NCI-H2107 treated with DMSO at 0.1 percent for 48 hours (cell line): ENCODE measurements around the gene RNF166.

Experiments used
- DNase-seq: peaks from one replicate; lab custom pipeline; 2025; ENCODE audit not compliant: unreplicated experiment; lab: John Stamatoyannopoulos, UW

Gene RNF166

DNA sequence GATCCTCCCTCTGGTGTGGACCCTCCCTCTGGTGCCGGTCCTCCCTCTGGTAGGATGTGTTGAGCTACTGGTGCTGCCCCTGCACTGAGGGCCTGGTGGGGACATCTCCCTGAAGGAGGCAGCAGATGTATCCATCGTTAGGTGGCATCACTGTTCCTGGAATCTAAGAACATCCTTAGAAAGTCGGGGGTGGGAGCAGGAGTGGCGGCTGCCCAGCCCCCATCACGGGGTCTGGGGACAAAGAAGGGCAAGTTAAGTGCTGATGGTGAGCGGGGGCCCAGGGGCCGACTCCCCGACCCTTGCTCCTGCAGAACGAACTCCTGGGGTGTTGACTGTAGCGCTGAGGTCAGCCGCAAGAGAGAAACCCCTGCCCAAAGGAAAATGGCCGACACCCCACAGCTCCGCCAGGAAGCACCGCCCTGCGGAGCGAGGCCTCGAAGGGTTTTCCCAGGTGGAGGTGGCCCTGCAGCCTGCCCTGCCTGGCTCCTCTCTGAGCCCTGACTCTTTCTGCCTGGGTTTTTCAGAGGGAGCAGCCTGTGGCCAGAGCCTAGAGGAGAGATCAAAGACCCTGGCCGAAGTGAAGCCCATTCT lies 5.6 kb upstream of the RNF166 start:
- no peak for DNase-seq

DNA sequence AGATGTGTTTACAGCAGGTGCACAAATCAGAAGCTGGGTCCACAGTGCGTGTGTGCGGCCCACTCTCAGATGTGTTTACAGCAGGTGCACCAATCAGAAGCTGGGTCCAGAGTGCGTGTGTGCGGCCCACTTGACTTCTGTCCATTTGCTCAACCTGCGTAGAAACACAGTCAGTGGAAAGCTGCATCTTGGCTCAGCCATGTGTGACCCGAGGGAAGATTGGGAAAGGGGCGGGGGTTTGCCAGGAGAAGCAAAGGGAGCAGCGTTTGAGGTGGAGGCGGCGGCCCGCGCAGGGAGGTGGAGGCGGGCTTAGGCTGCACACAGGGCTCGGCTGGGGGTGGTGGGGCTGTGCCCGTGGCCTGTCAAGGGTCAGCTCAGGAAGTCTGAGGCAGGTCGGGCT lies 4.3 kb upstream of the RNF166 start:
- no peak for DNase-seq

DNA sequence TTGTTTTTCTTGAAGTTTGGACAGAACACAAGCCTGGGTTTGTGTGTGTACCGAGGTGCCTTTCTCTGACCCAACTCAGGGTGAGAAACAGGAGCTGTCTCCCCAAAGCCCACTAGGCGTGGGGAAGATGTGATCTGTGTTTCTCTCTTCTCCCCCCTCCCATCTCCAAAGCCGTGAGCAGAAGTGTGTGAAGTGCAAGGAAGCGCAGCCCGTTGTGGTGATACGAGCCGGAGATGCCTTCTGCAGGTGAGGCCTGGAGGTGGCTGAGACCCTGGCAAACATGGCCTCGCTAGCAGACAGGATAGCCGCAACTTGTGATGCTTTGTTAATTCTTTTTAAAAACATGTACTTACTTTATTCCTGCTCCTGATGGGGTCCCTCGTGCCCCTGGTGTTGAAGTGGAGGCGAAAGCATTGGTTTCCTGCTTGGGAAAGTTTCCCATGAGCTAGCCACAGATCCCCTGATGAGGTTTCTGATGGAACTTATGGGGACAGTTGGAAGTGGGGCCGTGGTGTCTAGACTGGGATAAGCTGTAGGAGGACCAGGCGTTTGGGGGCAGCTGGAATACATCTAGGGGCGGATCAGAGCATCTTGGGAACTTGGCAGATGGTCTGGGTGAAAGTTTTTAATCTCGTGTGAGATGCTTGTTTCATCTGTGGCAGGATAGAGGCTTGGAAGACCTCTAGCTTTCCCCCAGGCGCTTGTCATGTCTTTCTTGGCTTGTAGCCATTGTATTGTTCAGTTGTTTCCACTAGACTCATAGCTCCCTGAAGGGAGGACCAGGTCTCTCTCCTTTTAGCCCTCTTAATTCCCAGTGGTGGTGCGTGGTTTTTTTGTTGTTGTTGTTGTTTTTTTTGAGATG lies 988 bp upstream of the RNF166 start:
- DNase-seq = no peak

DNA sequence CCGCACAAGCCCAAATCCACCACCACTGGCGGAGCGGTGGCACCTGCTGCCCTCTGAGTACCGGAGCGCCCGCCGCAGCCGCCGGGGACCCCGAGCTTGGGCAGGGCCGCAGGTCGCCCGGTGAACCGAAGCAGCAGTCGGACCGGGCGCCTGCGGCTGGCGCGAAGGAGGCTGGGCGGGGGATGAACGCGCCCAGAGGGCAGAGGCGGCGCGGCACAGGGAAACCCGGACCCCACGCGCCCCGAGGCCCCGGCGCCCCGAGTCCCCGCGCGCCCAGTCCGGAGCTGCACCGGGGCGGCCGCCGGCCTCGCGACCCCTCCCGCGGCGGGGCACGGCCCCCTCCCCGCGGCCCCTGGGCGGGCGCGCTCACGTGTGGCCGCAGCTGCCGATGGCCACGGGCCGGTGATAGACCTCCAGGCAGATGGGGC lies 393 bp downstream of the RNF166 start:
- DNase-seq = no peak

GRCh38 chr16:88705076-88705684 lies 1.0 kb downstream of the RNF166 start:
- no peak for DNase-seq

- no peak for DNase-seq
Observed at GRCh38 chr16:88703486-88704309, 2.5 kb downstream of the RNF166 start.

DNA sequence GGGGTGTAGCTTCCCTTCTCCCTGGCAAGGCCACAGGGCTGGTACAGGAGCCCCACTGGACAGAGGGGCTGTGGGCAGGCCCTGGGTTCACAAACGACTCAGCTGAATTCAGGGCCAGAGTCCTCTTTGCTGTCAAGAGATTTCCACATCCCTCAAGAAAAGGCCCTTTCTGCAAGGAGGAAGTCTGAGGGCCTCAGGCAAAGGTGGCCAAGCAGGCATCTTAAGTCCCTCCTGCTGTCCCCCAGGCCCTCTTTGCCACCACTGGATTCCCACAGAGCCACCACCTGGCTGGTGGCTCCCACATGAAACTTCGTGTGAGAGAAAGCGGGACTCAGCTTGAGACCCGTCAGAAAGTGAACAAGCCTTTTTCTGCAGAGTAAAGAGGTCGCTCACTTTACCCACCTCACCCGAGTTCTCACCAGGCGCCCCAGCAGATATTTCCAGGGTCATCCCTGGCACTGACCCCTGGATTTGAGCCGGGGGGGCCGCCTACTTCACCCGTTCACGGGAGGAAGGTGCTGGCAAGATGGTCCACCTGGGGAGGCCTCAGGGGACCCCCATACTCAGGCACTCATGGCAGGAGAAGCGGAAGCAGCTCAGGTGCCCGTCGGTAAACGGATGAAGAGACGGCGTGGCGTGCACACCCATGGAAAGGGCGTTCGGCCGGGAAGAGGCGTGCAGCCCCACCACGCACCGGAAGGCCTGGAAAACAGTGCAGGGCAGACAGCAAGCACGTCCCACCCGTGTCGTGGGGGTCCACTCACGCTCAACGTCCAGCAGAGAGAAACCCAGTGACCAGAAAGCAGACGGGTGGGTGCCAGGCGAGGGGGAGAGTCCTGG lies 3.6 kb downstream of the RNF166 start:
- no peak for DNase-seq

DNA sequence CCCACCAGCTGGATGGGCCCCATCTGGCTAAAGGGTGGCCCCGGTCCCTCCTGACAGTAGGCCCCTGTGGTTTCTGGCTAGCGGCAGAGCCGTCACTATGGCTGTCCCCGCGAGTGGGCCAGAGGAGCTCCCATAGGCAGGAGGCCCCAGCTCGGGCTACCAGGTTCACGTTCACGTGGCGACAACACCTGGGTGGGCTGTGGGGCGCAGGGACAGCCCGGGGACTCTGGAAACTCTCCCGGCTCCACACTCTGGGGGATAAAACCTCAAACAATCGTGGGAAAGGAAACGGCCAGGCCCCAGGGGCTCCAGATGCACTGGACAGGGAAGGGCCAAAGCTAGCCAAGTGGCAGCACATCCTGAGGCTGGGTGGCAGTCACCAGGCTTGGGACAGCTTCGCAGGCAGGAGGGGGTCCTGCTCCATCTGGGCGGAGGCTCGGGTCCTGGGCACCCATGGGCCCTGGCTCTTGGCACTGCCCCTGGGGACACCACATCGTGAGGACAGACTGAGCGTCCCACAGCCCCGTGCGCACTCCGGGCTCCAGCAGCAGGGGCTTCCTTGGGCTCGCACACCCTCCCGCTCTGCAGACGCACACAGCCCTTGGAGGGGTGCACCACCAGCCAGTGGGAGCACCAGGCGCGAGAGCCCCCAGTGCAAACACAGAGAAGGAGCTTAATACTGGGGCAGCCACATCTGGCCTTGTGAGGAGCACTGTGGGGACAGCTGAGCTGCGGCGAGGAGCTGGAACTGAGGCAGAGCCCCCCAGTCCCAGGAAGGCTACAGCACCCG lies 4.4 kb downstream of the RNF166 start:
- DNase-seq = no peak

GRCh38 chr16:88700636-88701482 lies 5.3 kb downstream of the RNF166 start:
- DNase-seq = no peak

DNA sequence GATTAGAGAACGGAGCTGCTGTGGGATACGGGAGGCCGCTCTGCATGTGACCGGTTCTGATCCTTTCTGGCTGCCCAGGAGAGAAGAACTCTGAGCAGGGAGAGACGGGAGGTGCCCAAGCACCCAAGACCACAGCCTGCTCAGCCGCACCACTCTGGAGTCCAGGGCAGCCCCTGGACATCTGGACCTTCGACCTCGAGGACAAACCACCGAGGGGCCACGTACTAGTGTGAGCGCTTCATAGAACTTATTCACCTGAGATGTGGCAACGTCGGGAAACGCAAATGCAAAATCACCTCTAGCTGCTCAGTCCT lies 5.9 kb downstream of the RNF166 start:
- DNase-seq = no peak

DNA sequence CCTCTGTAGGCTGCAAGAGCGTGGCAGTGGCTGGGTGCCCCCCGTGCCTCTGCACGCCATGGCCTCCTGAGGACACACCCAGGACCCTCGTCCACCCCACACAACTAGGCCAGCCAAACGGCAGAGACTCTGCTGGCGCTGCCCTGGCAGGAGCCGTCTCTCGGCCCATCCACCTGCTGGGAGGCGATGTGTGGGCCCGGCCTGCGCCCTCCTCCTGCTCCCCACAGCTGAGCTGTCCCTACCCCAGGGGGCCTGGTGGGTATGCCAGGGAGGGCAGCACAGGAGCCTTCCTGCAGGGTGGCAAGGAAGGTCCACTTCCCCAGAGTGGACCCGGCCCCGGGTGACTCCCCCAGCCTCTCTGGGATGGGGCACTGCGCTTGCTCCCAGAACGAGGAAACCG lies 7.0 kb downstream of the RNF166 start:
- no peak for DNase-seq

- no peak for DNase-seq
Observed at GRCh38 chr16:88698646-88699045, 7.6 kb downstream of the RNF166 start.

DNA sequence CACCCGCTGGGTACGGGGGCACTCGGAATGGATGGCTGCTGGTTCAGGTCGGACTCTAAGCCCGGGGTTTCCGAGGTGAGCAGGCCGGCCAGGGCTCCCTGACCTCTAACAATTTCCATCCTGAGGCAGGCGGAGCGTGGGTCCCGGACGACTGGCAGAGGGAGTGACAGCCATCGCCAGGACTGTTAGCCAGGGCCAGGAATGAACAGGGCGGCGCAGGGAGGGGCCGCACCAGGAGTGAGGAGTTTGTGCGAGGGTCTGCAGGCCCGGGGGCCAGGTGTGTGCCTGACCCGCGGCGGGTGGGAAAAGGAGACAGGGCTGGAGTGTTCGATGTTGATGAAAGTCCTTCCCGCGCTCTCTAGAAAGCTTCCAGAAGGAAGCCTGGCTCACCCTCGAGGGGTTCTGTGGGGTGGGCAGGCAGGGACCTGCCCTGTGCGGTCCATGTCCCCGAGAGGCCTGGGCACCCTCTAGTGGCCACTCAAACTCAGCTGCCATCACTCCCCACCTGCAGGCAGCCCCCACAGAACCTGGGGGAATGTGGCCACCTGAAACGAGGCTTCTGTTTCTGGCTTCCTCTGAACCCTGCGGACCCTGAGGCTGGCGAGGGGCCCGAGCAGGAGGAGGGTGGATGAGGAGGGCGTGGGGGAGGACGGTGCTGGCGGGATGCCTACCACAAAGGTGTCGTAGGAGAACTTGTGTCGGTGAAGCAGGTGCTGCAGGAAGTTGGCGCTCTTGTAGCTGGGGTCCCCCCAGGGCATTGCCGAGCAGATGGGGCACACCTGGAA lies 8.2 kb downstream of the RNF166 start:
- DNase-seq = no peak

DNA sequence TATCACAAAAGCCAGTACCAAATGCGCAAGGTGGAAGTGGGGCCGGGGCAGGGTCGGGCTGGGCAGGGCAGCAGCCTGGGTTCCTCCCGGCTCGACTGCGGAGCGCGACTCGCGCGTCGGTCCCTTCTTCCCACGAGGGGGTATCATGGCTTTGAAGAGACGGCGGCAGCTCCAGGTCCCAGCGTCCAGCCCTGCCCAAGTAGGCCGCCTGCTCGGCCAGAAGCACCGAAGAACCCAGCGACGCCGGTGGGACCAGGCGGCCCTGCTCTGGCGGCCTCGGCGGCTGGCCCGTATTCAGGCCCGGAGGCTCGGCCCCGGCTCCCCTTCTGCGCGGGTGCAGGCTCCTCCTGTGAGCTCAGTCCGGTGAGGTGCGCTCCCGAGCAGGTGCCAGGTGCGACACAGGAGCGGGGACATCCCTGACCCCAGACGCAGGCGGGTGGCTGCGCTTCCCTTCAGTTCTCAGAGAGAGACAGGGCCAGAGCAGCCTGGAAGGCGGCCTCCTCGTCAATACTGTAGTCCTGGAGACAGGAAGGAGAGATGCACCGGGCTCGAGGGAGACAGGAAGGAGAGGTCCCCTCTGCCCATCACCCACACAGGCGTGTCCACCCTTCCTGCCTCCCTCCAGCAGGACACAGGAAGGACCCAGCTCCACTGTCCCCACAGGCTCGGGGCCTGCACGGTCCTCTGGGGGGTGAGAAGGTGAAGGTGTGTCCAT lies 8.9 kb downstream of the RNF166 start:
- DNase-seq = no peak

DNA sequence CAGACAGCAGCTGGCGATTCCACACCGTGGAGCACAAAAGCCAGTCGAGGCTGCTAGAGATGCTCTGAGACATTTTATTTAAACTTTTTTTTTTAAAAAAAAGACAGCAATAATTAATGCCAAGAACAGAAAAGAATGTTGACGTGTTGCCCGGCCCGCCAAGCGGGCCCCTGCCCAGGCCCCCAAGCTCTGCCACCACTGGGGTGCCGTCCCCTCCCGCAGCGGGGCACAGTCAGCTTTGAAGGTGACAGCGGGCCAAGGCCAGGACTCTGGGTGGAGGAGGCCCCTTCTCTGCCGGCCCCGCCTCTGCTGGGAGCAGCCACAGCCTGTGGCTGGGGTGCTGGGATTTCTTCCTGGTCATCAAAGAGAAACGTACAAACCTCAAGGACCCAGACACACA lies 9.8 kb downstream of the RNF166 start:
- no peak for DNase-seq

GRCh38 chr16:88695753-88696152 lies 10.5 kb downstream of the RNF166 start:
- no peak for DNase-seq

DNA sequence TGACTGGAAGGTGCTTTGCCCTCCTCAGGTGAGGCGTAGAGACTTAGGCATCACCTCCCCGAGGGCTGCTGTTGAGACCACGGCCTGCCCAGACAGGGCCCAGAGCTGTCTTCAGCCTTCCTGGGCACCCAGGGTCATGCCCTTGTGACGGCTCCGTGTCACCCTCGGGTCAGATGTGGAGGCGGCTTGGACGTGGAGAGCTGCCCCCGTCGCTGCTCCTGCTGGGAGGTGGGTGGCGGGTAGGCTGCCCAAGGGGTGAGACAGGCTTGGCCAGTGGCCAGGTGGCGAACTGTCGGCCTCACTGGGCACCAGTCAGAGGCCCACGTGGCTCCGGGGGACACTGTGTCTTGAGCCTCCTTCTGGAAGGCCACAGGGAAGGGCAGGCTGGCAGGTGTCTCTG lies 11.0 kb downstream of the RNF166 start:
- no peak for DNase-seq
